ENCODE results near the gene APOL3. TPM values are rescaled to one million over a fixed set of nuclear protein-coding genes. Genes with fewer than 3 reads are reported as not detected.

APOL3 gene
- polyA plus RNA-seq, 1 donor from 2014 or later, result not detected

DNA sequence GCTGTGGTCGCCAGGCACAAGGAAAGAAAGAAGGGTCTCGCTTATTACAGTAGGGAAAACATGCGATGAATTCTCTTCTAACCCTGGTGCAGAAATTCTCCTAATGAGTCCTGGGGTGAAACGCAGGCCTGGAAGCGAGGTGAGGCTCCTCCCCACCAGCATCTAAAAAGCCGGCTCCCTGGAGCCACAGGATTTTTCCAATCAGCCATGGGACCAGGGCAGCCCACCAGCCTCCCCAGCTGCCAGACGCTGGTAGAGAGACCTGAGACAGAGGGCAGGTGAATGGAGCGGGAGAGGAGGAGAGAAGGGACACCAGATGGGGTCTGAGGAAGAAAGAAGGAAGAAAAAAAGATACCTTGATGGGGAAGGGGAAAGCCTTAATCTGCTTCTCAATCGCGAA is 28.6 kb downstream of the APOL3 start:
- Histone ChIP-seq H4K20me1 (ENCODE audit: insufficient read depth) (no peaks in the 10 kb centered on the region), H3K4me2 (ENCODE audit: low read length) (no peak overlapping the region), H3K79me2 (replicated peaks; ENCODE audit: insufficient read depth, low read length) (no peaks in the 10 kb centered on the region), H3K4me3 (ENCODE audit: low read length) (no peak overlapping the region), H3K27me3 (ENCODE audit: insufficient read depth, low read depth, low read length) (no peaks in the 10 kb centered on the region), H3K9ac (ENCODE audit: low read length) (no peak overlapping the region), H3K36me3 (ENCODE audit: insufficient read depth, low read length) (no peaks in the 10 kb centered on the region), H3K9me3 (ENCODE audit: low read length) (no peaks in the 10 kb centered on the region), H3K9me2 (ENCODE audit: insufficient read depth, low read length) (no peaks in the 10 kb centered on the region), H2AFZ (ENCODE audit: low read depth, low read length) (no peak overlapping the region), H3K27ac (ENCODE audit: low read length) (no peak overlapping the region), H3F3A (ENCODE audit: insufficient read depth, low read length, poor library complexity, severe bottlenecking) (no peaks in the 10 kb centered on the region)
- TF ChIP-seq RAD21 (conservative IDR thresholded peaks at IDR 0.05), result no peak
- no peak for TF ChIP-seq TAF1 (IDR thresholded peaks at IDR 0.05; ENCODE audit: low read depth)
- TF ChIP-seq POLR2AphosphoS5 (IDR thresholded peaks at IDR 0.05), result no peak
- no peak for TF ChIP-seq SMC3 (conservative IDR thresholded peaks at IDR 0.05; ENCODE audit: poor library complexity)

DNA sequence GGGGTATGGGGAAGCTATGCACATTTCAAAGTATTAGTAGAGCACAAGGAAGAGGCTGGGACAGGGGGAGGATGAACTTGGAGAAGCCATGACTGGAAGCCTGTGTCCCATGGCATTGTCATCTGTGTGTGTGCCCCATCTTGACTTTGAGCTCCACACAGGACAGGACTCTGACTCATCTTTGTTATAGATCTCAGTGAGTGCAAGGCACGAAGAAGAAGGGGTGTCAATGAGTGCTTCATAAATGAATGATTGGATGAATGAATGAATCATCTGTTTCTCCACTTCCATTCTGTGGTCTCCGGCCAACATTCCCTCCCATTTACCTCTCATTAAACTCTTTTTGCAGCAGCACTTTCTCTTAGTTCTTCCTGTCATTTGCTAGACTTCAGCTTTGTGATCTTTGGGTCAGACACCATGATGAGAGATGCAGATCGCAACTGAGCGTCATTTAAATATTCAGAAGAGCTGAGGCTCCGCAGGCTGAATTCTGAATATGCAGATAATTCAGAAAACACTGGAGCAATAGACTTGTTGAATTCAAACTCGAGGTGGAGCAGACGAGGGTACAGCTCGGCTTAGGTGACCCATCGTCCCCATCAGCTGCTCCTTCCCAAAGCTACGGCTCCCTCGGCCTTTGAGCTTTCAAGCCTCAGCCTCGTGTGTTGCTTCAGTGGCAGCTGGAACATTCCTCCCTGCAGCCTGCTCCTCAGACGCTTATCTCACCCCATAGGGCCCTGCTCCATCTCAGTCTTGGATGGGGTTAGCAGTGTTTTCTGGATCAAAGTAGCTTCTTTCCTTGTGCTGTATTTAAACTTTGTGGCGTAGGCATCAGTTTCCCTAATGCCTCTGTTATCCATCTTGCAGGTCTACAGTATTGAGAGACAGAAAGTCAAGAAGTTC is 30.8 kb downstream of the APOL3 start:
- Histone ChIP-seq H3K36me3 (ENCODE audit: insufficient read depth, low read length) (no peaks in the 10 kb centered on the region), H3K9me2 (ENCODE audit: insufficient read depth, low read length) (no peaks in the 10 kb centered on the region), H3F3A (ENCODE audit: insufficient read depth, low read length, poor library complexity, severe bottlenecking) (no peaks in the 10 kb centered on the region), H3K79me2 (replicated peaks; ENCODE audit: insufficient read depth, low read length) (no peaks in the 10 kb centered on the region), H3K27me3 (ENCODE audit: insufficient read depth, low read depth, low read length) (peaks cover 9% of the 10 kb centered on the region), H3K27ac (ENCODE audit: low read length) (no peak overlapping the region), H3K9me3 (ENCODE audit: low read length) (no peaks in the 10 kb centered on the region), H2AFZ (ENCODE audit: low read depth, low read length) (no peak overlapping the region), H4K20me1 (ENCODE audit: insufficient read depth) (no peaks in the 10 kb centered on the region), H3K4me2 (ENCODE audit: low read length) (no peak overlapping the region), H3K4me3 (ENCODE audit: low read length) (no peak overlapping the region), H3K9ac (ENCODE audit: low read length) (no peak overlapping the region)
- TF ChIP-seq RAD21 (conservative IDR thresholded peaks at IDR 0.05), result no peak
- no peak for TF ChIP-seq EZH2 (IDR thresholded peaks at IDR 0.05; ENCODE audit: borderline replicate concordance, insufficient read depth, low read length, poor library complexity, severe bottlenecking)
- no peak for TF ChIP-seq TAF1 (IDR thresholded peaks at IDR 0.05; ENCODE audit: low read depth)
- TF ChIP-seq EP300 (conservative IDR thresholded peaks at IDR 0.05; ENCODE audit: poor library complexity, severe bottlenecking), result no peak
- TF ChIP-seq, protein P1, sequence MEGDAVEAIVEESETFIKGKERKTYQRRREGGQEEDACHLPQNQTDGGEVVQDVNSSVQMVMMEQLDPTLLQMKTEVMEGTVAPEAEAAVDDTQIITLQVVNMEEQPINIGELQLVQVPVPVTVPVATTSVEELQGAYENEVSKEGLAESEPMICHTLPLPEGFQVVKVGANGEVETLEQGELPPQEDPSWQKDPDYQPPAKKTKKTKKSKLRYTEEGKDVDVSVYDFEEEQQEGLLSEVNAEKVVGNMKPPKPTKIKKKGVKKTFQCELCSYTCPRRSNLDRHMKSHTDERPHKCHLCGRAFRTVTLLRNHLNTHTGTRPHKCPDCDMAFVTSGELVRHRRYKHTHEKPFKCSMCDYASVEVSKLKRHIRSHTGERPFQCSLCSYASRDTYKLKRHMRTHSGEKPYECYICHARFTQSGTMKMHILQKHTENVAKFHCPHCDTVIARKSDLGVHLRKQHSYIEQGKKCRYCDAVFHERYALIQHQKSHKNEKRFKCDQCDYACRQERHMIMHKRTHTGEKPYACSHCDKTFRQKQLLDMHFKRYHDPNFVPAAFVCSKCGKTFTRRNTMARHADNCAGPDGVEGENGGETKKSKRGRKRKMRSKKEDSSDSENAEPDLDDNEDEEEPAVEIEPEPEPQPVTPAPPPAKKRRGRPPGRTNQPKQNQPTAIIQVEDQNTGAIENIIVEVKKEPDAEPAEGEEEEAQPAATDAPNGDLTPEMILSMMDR (IDR thresholded peaks at IDR 0.05; ENCODE audit: poor library complexity, severe bottlenecking), result no peak
- no peak for TF ChIP-seq MXI1 (conservative IDR thresholded peaks at IDR 0.05; ENCODE audit: poor library complexity, severe bottlenecking)
- no peak for TF ChIP-seq SMC3 (conservative IDR thresholded peaks at IDR 0.05; ENCODE audit: poor library complexity)
- TF ChIP-seq, protein P2, sequence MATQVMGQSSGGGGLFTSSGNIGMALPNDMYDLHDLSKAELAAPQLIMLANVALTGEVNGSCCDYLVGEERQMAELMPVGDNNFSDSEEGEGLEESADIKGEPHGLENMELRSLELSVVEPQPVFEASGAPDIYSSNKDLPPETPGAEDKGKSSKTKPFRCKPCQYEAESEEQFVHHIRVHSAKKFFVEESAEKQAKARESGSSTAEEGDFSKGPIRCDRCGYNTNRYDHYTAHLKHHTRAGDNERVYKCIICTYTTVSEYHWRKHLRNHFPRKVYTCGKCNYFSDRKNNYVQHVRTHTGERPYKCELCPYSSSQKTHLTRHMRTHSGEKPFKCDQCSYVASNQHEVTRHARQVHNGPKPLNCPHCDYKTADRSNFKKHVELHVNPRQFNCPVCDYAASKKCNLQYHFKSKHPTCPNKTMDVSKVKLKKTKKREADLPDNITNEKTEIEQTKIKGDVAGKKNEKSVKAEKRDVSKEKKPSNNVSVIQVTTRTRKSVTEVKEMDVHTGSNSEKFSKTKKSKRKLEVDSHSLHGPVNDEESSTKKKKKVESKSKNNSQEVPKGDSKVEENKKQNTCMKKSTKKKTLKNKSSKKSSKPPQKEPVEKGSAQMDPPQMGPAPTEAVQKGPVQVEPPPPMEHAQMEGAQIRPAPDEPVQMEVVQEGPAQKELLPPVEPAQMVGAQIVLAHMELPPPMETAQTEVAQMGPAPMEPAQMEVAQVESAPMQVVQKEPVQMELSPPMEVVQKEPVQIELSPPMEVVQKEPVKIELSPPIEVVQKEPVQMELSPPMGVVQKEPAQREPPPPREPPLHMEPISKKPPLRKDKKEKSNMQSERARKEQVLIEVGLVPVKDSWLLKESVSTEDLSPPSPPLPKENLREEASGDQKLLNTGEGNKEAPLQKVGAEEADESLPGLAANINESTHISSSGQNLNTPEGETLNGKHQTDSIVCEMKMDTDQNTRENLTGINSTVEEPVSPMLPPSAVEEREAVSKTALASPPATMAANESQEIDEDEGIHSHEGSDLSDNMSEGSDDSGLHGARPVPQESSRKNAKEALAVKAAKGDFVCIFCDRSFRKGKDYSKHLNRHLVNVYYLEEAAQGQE (IDR thresholded peaks at IDR 0.05; ENCODE audit: borderline replicate concordance), result no peak
- no peak for TF ChIP-seq POLR2AphosphoS5 (IDR thresholded peaks at IDR 0.05)
